H9 (cell line): ENCODE measurements around the gene SYCN. TPM values are rescaled to one million over a fixed set of nuclear protein-coding genes. Genes with fewer than 3 reads are reported as not detected.

Experiments used
- DNase-seq: peaks from one replicate; pipeline ENCODE4 v3.0.0-alpha.2; 2017
- H2AFZ ChIP-seq: one replicate; pipeline ENCODE4 v1.6.1; 2013; ENCODE audit warnings: mild to moderate bottlenecking, low read length, control low read depth, moderate library complexity
- H2AK5ac ChIP-seq: 2 replicates; pipeline ENCODE4 v1.6.1; 2013; ENCODE audit warnings: low read length, control low read depth, mixed read lengths; ENCODE audit not compliant: insufficient read length
- H2BK120ac ChIP-seq: one replicate; pipeline ENCODE4 v1.6.1; 2013; ENCODE audit warnings: low read depth, mild to moderate bottlenecking, low read length, control low read depth, inconsistent platforms; ENCODE audit not compliant: poor library complexity, severe bottlenecking
- H2BK12ac ChIP-seq: 2 replicates; pipeline ENCODE4 v1.6.1; 2013; ENCODE audit warnings: low read length, control low read depth, mixed read lengths, low read depth; ENCODE audit not compliant: insufficient read length
- H2BK15ac ChIP-seq: 2 replicates; pipeline ENCODE4 v1.6.1; 2013; ENCODE audit warnings: low read depth, low read length, control low read depth
- H2BK20ac ChIP-seq: one replicate; pipeline ENCODE4 v1.6.1; 2013; ENCODE audit warnings: low read depth, mild to moderate bottlenecking, low read length, control low read depth, inconsistent platforms; ENCODE audit not compliant: poor library complexity, severe bottlenecking
- H2BK5ac ChIP-seq: 2 replicates; pipeline ENCODE4 v1.6.1; 2013; ENCODE audit warnings: low read length, control low read depth, mixed read lengths; ENCODE audit not compliant: insufficient read length
- H3K14ac ChIP-seq: 2 replicates; pipeline ENCODE4 v1.6.1; 2013; ENCODE audit warnings: low read length, control low read depth; ENCODE audit not compliant: insufficient read depth
- H3K18ac ChIP-seq: 2 replicates; pipeline ENCODE4 v1.6.1; 2013; ENCODE audit warnings: low read depth, mild to moderate bottlenecking, mixed read lengths, low read length, control low read depth; ENCODE audit not compliant: insufficient read length
- H3K23ac ChIP-seq: 2 replicates; pipeline ENCODE4 v1.6.1; 2013; ENCODE audit warnings: low read length, control low read depth, mixed read lengths, low read depth; ENCODE audit not compliant: insufficient read length
- H3K23me2 ChIP-seq: 2 replicates; pipeline ENCODE4 v1.6.1; 2013; ENCODE audit warnings: low read depth, mild to moderate bottlenecking, mixed read lengths, low read length, control low read depth; ENCODE audit not compliant: insufficient read length, poor library complexity, severe bottlenecking
- H3K27ac ChIP-seq: 2 replicates; pipeline ENCODE4 v1.5.1; 2013; ENCODE audit warnings: low read length, control low read depth, mixed read lengths, low read depth; ENCODE audit not compliant: insufficient read length
- H3K27me3 ChIP-seq: 2 replicates; pipeline ENCODE4 v1.6.1; 2013; ENCODE audit warnings: low read length, control low read depth, inconsistent platforms; ENCODE audit not compliant: insufficient read depth
- H3K4ac ChIP-seq: 2 replicates; pipeline ENCODE4 v1.6.1; 2013; ENCODE audit warnings: low read depth, mild to moderate bottlenecking, control low read depth, inconsistent platforms, low read length, moderate library complexity
- H3K4me1 ChIP-seq: 2 replicates; pipeline ENCODE4 v1.6.1; 2013; ENCODE audit warnings: low read length, control low read depth, inconsistent platforms; ENCODE audit not compliant: insufficient read depth
- H3K4me2 ChIP-seq: 2 replicates; pipeline ENCODE4 v1.6.1; 2013; ENCODE audit warnings: low read length, control low read depth, mixed read lengths; ENCODE audit not compliant: insufficient read length, insufficient read depth
- H3K56ac ChIP-seq: 2 replicates; pipeline ENCODE4 v1.6.1; 2013; ENCODE audit warnings: low read depth, mild to moderate bottlenecking, mixed read lengths, low read length, control low read depth; ENCODE audit not compliant: insufficient read length
- H3K79me1 ChIP-seq: 2 replicates; pipeline ENCODE4 v1.6.1; 2013; ENCODE audit warnings: low read depth, mild to moderate bottlenecking, moderate library complexity, low read length, control low read depth, inconsistent platforms; ENCODE audit not compliant: insufficient read depth, poor library complexity, severe bottlenecking
- H3K79me2 ChIP-seq: 2 replicates; pipeline ENCODE4 v1.6.1; 2013; ENCODE audit warnings: low read length, control low read depth, inconsistent platforms; ENCODE audit not compliant: insufficient read depth
- H3K9ac ChIP-seq: 2 replicates; pipeline ENCODE4 v1.6.1; 2013; ENCODE audit warnings: low read length, control low read depth, mixed read lengths; ENCODE audit not compliant: insufficient read length; ENCODE audit errors: extremely low read depth
- H3K9me3 ChIP-seq: one replicate; pipeline ENCODE4 v1.6.1; 2013; ENCODE audit warnings: low read depth, low read length, inconsistent platforms; ENCODE audit not compliant: control insufficient read depth
- H3T11ph ChIP-seq: one replicate; pipeline ENCODE4 v1.6.1; 2013; ENCODE audit warnings: mild to moderate bottlenecking, low read length, control low read depth, inconsistent platforms
- H4K20me1 ChIP-seq: one replicate; pipeline ENCODE4 v1.6.1; 2013; ENCODE audit not compliant: control insufficient read depth, insufficient read length, insufficient read depth
- H4K5ac ChIP-seq: 2 replicates; pipeline ENCODE4 v1.6.1; 2013; ENCODE audit warnings: low read depth, mild to moderate bottlenecking, mixed read lengths, low read length, control low read depth; ENCODE audit not compliant: insufficient read length
- H4K8ac ChIP-seq: replicated peaks from 2 replicates; pipeline ENCODE4 v1.6.1; 2013; ENCODE audit warnings: low read length, control low read depth, mixed read lengths, low read depth; ENCODE audit not compliant: insufficient read length
- H4K91ac ChIP-seq: 2 replicates; pipeline ENCODE4 v1.6.1; 2013; ENCODE audit warnings: low read depth, mild to moderate bottlenecking, moderate library complexity, mixed read lengths, low read length, control low read depth; ENCODE audit not compliant: insufficient read length
- H3K27ac Mint-ChIP-seq, 3 experiments: 2 replicates in 2 of 3; 3 replicates in 1 of 3; pipeline ENCODE4 v1.8.0; 2020 to 2021; ENCODE audit warnings: mixed read lengths in 3 of 3, mild to moderate bottlenecking in 1 of 3, moderate library complexity in 1 of 3
- H3K27me3 Mint-ChIP-seq: 2 replicates; pipeline ENCODE4 v1.8.0; 2021; ENCODE audit warnings: low read depth, mild to moderate bottlenecking, moderate library complexity, mixed read lengths
- H3K36me3 Mint-ChIP-seq, 3 experiments: 2 replicates in 2 of 3; 3 replicates in 1 of 3; pipeline ENCODE4 v1.8.0; 2020 to 2021; ENCODE audit warnings: low read depth in 3 of 3, mixed read lengths in 3 of 3; ENCODE audit not compliant: insufficient read depth in 1 of 3
- H3K4me1 Mint-ChIP-seq, 2 experiments: 2 replicates each; pipeline ENCODE4 v1.8.0; 2020; ENCODE audit warnings: mixed read lengths in 2 of 2
- H3K4me3 Mint-ChIP-seq, 2 experiments: 2 replicates in 1 of 2; 3 replicates in 1 of 2; pipeline ENCODE4 v1.8.0; 2020 to 2021; ENCODE audit warnings: mild to moderate bottlenecking in 2 of 2, mixed read lengths in 2 of 2, moderate library complexity in 1 of 2
- H3K9me3 Mint-ChIP-seq, 2 experiments: 2 replicates in 1 of 2; 3 replicates in 1 of 2; pipeline ENCODE4 v1.8.0; 2020; ENCODE audit warnings: mild to moderate bottlenecking in 2 of 2, mixed read lengths in 2 of 2, moderate library complexity in 1 of 2
- CTCF ChIP-seq: fragments of 200-600 bp; sonication (generic); conservative IDR thresholded peaks from 3 replicates; pipeline ENCODE4 v1.8.0; 2021; ENCODE audit warnings: antibody characterized with exemption, mild to moderate bottlenecking
- WGBS: extraction: QIAGEN DNeasy Blood & Tissue Kit; methylation state at CpG from one replicate; pipeline ENCODE4 v1.1.7; 2013; ENCODE audit warnings: missing lambda C conversion rate, low lambda C conversion rate, mixed read lengths; ENCODE audit not compliant: insufficient read length; ENCODE audit errors: extremely low coverage; 5-methylcytosine and 5-hydroxymethylcytosine counted together
- total RNA-seq: library from RNA; stranded (reverse); gene quantifications from 2 replicates; pipeline ENCODE4 v1.2.1, GENCODE V29; 2021

SYCN gene
- total RNA-seq, 1 experiment from 2014 or later: not detected

DNA sequence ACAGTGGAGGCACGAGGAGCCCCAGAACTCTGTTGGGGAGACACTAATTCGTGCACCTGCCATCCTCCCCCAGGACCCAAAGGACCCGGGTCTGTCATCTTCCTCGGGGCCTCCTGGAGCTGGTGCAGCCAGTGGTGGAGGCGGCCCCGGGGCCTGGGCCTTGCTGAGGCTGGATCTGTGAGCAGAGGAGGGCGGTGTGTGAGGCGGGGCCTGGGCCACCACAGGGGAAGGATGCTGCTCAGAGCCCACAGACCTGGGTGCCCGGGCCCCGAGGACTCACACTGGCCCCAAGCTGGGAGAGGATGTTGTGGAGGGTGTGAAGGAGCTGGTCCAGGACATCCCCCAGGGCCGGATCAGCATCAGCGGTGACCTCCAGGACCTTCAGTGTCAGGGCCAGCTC, 32.5 kb upstream of the SYCN start:
- Histone ChIP-seq H2BK15ac (no peak overlapping the region), H3K79me2 (no peaks in the 10 kb centered on the region), H2BK12ac (no peak overlapping the region), H3K4me1 (no peaks in the 10 kb centered on the region), H3K4me2 (no peak overlapping the region), H2BK120ac (no peak overlapping the region), H2AK5ac (no peak overlapping the region), H3K56ac (no peak overlapping the region), H4K20me1 (no peaks in the 10 kb centered on the region), H2BK20ac (no peak overlapping the region), H4K8ac (no peak overlapping the region), H3T11ph (no peak overlapping the region), H3K4ac (no peak overlapping the region), H3K79me1 (no peaks in the 10 kb centered on the region), H2BK5ac (no peak overlapping the region), H3K27me3 (no peaks in the 10 kb centered on the region; the same call in 1 of the 2 replicates), H2AFZ (no peak overlapping the region), H3K9me3 (no peaks in the 10 kb centered on the region), H3K23me2 (no peaks in the 10 kb centered on the region), H3K23ac (no peak overlapping the region), H3K9ac (no peak overlapping the region), H3K18ac (no peak overlapping the region), H4K91ac (no peak overlapping the region), H4K5ac (no peak overlapping the region), H3K27ac (no peak overlapping the region), H3K14ac (no peak overlapping the region)
- peaks cover 71% of the 10 kb centered on the region for H3K27me3 Mint-ChIP-seq
- H3K27ac Mint-ChIP-seq: no peak overlapping the region
- TF ChIP-seq CTCF: no peak
- WGBS: no CpG with 5 or more reads among the region's 12 CpGs
- H3K4me1 Mint-ChIP-seq: peaks cover 0 to 3% of the 10 kb centered on the region in 2 experiments; a peak in 1 of 4 replicates
- no peaks in the 10 kb centered on the region for H3K9me3 Mint-ChIP-seq
- H3K36me3 Mint-ChIP-seq: no peaks in the 10 kb centered on the region
- DNase-seq: no peak
- no peak overlapping the region for H3K4me3 Mint-ChIP-seq
